Lung microvascular endothelial cell (primary cell): ENCODE results near the gene PRR15. TPM values are rescaled to one million over a fixed set of nuclear protein-coding genes. Genes with fewer than 3 reads are reported as not detected.
"Not testable (repeated sequence)": the region's sequence is repeated elsewhere in the genome, so short reads cannot be mapped to it uniquely, and the experiment has no call there.

Experiments
- DNase-seq, 2 donors: peaks; one replicate each; pipeline versions ENCODE4 v3.0.0 to v3.0.0-alpha.2; 2010; ENCODE audit warnings: low read depth in 2 of 2
- total RNA-seq: library from RNA; depleted of rRNA; stranded (reverse); fragments of >200 nt; gene quantifications from 2 replicates; pipeline ENCODE4 v1.2.1, GENCODE V29; 2014

Gene PRR15
- total RNA-seq, result under 0.01 TPM in 1 of 2 replicates, not detected in the other

GRCh38 chr7:29563590-29564495 is at the start of gene PRR15:
Gene PRR15 (plus strand): TSS chr7:29563835. CDS start chr7:29566330, 2,495 bp downstream.
- peak; percentile 13 to 17 for DNase-seq

DNA sequence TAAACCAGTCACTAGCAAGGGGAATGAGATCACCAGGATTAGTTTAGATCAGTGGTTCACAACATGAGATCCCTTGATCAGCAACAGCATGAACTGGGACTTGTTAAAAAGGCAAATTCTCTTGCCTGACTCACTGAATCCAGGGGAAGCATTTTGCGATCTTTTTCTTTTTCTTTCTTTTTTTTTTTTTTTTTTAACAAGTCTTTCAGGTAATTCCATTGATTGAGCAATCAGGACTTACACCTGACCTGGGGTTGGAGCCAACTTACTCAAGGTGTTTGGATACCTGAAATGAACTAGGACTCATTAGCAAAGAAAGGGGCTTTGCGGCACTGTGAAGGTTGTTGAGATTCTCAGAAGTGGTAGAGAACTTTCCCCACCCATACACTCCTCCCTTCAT is 47.1 kb upstream of the PRR15 start:
- no peak for DNase-seq

DNA sequence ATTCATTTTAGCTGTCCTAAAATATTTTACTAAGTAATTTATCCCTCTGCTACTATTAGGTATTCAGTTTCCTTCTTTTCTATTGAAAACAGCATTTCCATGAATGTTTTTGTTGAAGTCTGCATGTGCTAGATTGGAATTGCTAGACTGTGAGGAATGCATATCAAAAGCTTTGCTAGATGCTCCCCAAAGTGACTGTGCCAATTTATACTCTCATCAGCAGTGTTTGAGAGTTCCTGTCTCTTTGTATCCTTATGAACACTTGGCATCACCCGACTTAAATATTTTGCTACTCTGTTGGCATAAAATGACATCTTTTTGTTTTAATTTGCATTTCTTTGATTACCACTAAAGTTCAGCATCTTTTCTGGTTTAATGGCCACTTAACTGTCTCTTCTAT is 45.0 kb upstream of the PRR15 start:
- DNase-seq, result no peak

DNA sequence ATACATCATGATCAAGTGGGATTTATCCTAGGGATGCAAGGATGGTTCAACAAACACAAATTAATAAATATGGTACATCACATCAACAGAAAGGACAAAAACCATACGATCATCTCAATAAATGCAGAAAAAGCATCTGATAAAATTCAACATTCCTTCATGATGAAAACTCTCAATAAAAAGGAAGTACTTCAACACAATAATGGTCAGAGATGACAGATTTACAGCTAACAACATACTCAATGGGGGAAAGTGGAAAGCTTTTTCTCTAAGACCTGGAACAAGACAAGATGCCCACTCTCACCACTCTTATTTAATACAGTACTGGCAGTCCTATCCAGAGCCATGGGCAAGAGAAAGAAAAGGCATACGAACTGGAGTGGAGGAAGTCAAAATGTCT is 39.9 kb upstream of the PRR15 start:
- DNase-seq, result no peak

GRCh38 chr7:29527505-29528108 is 36.0 kb upstream of the PRR15 start:
- DNase-seq, result no peak

DNA sequence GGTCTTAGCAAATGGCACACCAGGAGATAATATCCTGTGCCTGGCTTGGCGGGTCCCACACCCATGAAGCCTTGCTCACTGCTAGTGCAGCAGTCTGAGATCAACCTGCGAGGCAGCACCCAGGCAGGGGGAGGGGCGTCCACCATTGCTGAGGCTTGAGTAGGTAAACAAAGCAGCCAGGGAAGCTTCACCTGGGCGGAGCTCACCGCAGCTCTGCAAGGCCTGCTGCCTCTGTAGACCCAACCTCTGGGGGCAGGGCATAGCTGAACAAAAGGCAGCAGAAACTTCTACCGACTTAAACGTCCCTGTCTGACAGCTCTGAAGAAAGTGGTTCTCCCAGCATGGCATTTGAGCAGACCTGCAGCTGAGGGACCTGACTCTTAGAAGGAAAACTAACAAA is 35.1 kb upstream of the PRR15 start:
- not testable (repeated sequence) for DNase-seq

DNA sequence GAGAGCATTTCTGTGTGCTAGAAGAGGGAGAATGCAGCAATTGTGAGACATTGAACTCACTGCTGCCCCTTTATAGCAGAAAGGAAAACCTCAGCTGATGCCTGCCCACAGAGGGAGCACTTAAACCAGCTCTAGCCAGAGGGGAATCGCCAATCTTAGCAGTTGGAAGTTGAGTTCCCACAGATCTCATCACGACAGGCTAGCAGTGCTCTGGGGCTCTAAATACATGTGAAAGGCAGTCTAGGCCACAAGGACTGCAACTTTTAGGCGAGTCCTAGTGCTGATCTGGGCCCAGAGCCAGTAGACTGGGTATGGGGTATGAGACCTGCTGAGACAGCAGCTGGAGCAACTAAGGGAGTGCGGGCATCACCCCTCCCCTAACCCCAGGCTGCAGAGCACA is 25.2 kb upstream of the PRR15 start:
- DNase-seq, result no peak

GRCh38 chr7:29539471-29539870 is 24.2 kb upstream of the PRR15 start:
- no peak for DNase-seq

DNA sequence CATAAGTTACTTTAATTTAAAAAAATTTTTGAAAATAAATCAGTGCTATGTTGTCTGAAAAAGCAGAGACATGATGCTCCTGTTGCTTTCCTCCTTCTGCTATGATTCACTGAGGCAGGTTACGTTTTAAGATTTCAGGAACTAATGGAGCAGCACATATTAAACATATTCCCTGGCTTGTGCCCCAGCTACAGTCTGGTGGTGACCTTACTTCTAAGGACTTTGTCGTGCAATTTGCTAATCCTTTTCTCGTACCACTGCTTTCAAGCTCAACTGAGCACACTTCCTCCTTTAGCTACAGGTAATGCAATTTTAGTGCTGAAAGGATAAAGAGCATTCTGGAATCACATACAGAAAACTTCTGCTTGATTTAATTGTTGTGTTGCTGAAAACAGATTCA is 16.2 kb upstream of the PRR15 start:
- no peak for DNase-seq

DNA sequence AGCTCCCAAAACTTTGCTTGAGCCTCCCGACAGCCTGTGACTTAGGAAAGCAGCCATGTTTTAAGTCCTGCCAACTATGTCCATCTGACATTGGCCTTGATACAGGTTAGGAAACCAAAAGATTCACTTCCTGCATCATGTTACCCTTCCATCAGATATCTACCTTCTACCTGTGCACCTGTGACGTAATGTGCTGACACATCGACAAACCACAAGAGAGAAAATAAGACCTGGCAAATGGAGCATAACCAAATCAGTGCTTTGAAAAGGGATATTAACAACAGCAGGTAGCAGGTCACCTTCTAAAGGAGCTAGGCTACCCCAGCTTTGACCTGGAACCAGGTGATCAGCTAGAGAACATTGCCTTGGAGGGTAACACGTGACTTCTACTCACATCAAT is 14.8 kb upstream of the PRR15 start:
- no peak for DNase-seq

GRCh38 chr7:29552392-29552791 is 11.2 kb upstream of the PRR15 start:
- DNase-seq, result no peak

GRCh38 chr7:29555061-29555460 is 8.6 kb upstream of the PRR15 start:
- DNase-seq, result no peak

DNA sequence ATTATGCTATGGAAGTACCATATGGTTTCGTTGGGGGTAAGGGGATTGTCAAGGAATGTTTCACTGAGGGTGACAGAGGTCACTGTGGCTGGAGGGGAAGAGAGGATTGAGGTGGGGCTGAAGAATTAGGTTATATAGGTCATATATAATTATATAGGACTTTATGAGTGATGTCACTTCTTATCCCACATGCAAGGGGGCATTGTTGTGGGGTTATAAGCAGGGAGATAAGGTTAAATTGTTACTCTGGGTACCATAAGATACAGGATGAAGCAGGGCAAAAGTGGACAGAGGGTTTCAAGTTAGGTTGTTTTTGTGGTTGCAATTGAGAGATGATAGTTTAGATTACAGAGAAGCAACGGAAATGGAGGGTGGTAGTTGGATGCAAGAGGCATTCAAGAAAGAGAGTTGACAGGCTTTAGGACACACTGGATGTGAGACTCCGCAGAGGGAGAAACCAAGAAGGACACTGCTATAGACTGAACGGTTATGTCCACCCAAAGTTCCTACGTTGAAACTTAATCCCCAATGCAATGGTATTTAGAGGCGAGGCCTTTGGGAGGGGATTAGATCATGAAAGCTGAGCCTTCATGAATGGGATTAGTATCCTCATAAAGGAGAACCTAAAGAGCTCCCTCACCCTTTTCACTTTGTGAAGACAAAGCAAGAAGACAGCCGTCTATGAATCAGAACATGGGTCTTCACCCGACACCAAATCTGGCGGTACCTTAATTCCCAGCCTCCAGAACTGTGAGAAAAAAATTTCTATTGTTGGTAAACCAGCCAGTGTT is 7.0 kb upstream of the PRR15 start:
- no peak for DNase-seq

DNA sequence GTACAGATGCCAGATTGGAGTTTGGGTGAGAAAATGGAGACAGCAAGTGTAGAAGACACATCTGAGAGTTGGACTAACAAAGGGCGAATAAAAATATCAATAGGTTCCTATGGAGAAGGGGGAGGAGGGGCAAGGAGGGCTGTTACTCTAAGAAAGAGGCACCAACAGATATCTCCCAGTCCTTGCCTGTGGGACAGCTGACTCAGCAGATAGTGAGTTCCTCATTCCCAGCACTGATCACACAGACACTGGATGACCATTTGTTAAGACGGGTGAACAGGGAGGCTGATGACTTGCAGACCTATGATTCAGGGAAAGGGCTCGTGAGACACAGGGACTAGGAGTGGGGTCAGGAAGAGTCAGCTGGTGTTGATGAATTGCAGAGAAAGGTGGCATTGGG is 5.7 kb upstream of the PRR15 start:
- no peak for DNase-seq

DNA sequence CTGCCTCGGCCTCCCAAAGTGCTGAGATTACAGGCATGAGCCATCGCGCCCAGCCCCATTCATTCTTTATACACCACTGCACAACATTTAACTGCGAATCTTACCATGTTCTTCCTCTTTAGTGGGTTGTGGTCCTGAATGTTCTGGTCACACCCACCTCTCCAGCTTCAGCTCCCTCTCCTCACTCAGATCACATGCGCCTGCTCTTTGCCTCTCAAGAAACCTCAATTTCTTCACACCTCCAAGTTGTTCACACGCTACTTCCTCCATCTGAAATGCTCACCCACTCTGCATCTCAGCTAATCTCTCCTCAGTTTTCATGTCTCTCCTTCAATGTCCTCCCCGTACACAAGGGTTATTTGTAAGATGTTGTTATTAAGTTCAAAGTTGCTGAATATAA is 2.4 kb upstream of the PRR15 start:
- no peak for DNase-seq

DNA sequence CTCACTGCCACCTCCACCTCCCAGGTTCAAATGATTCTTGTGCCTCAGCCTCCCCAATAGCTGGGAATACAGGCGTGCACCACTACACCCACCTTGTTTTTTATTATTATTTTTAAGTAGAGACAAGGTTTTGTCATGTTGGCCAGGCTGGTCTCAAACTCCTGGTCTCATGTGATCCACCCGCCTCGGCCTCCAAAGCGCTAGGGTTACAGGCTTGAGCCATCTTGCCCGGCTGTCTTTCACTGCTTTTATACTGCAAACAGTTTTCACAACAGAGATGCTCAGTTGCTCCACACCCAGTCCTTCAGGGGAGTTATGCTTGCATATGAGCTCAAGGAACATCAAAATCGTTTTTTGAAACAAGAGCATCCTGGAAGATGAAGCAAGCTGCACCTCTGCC is 1.3 kb upstream of the PRR15 start:
- DNase-seq, result no peak

DNA sequence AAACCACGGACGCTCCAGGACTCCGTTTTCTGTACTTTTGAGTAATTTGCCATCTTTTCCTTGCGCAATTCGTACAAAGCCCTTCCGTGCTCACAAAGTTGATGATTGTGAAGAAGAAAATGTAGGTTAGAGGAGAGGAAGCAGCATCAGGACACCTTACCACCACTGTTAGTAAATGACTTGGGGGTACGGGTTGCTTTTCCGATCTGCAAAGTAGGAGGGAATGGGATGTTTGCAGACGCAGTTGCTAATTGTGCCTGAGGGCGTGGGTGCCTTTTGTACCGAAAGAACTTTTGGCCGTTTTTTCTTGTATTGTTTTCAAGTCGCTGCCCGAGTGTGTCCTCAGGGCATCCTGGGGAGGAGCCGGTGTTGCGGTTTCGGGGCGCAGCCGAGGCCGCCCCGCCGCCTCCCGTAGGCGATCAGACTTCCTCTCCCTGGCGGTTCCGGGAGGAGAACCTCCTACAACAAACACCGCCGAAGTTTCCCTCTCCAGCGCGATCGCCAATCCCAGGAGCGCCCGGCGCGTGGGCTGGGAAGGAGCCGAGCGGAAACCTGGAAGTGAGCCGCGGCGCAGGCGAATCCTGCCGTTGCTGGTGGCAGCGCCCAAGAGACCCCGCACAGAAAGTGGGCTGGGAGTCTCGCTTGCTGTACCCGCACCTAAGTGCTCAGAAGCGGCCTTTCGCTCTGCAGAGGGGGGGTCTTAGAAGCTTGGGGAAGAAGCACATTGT is 1.0 kb downstream of the PRR15 start:
- DNase-seq, result peak in 1 of 2 donors; percentile 50

DNA sequence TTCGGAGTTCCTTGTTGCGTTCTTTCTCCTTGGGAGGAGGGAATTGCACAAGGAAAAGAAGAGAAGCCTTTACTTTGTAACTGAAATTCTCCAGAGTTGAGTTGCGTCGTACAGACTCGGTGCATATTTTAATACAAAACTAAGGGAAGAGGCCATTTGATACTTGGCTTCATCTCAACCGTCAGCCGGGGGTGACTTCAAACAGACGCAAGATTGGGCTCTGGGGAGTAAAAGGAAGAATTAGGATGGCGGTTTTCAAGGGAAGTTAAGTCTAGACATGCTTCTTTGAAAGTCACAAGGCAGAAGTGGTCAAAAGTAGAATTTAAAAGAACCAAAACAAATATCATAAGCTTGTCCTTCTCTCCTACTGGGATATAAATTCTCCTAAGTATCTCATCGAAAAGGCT is 1.6 kb downstream of the PRR15 start:
- DNase-seq, result no peak

DNA sequence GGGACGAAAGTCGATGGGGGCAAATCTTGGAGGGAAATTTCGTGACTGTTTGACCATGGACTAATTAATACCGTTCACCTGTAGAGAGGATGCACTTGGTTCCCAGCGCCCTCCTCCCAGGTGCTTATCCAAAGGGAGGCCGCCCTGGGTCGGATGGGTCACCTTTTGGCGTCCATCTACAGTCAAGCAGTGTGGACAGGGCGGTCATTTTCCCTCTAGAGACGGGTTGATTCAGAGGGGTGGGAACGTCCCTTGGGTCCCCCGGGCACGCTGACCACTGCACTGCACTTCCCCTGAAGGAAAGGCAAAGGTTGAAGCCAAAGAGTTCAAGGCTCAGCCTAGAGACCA is 2.0 kb downstream of the PRR15 start:
- no peak for DNase-seq

- DNase-seq, result no peak
Measured at GRCh38 chr7:29565982-29566746, 2.5 kb downstream of the PRR15 start.

- DNase-seq, result no peak
Measured at GRCh38 chr7:29567174-29567573, 3.5 kb downstream of the PRR15 start.
